HG02571 (cell line): ENCODE data around the gene ID3.

Experiments used
- ATAC-seq: cut with Tn5 transposase; IDR thresholded peaks from one replicate; pipeline ENCODE4 v1.9.1; 2021; ENCODE audit warnings: mild to moderate bottlenecking, moderate library complexity; ENCODE audit not compliant: unreplicated experiment

ID3 gene

DNA sequence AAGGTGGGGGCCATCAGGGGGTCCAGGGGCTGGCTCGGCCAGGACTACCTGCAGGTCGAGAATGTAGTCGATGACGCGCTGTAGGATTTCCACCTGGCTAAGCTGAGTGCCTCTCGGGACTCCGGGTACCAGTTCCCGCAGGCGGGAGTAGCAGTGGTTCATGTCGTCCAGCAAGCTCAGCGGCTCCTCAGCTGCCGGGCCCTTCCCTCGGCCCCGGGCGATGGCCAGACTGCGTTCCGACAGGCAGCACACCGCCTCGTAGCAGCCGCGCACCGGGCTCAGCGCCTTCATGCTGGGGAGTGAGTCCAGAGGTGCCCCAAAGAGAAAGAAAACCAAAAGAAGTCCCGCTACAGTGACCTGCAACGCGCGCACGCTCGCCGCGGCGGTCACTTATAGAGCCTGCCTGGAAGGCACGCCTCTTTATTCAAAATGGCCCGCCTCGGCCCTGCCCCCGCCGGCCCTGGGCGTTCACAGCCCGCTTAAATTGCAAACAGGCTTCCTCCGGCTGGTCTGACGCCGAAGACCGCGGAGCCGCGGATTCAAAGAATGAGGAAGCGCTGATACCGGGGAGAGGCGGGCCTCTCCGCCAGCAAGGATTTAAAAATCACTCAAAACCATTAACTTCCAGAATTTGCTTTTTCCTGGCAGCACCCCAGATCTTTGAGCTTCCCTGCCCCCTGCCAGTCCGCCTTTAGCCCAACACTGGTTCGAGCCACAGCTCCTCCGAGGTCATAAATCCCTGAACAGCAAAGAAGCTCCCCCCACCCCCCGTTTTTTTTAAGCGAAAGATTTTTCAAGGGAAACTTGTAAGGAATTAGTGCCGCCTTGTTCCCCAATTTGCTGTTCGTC, at the start of gene ID3:
TSS of gene ID3 (minus strand) at position 366 of the 849 bp plus-strand sequence. CDS start at position 291, 75 bp downstream.
- peak; percentile 63 for ATAC-seq

DNA sequence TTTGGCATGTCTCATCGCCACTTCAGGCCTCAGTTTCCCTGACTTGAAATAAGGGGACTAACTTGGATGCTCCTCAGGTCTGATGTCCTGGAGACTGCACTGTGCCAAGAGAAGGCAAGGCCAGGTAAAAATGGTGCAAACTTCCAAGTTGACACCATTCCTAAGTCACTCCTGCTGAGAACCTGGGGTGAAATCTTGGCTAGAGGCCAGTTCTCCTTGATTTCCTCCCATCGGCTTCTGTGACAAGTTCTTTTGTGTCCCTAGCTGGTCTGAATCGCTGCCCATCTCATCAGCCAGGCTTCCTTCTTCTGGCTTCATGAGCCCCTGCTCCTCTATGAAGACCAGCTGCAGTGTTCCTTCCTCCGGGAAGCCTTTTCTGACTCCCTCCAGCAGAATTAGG, 48.6 kb upstream of the ID3 start:
- ATAC-seq = no peak

DNA sequence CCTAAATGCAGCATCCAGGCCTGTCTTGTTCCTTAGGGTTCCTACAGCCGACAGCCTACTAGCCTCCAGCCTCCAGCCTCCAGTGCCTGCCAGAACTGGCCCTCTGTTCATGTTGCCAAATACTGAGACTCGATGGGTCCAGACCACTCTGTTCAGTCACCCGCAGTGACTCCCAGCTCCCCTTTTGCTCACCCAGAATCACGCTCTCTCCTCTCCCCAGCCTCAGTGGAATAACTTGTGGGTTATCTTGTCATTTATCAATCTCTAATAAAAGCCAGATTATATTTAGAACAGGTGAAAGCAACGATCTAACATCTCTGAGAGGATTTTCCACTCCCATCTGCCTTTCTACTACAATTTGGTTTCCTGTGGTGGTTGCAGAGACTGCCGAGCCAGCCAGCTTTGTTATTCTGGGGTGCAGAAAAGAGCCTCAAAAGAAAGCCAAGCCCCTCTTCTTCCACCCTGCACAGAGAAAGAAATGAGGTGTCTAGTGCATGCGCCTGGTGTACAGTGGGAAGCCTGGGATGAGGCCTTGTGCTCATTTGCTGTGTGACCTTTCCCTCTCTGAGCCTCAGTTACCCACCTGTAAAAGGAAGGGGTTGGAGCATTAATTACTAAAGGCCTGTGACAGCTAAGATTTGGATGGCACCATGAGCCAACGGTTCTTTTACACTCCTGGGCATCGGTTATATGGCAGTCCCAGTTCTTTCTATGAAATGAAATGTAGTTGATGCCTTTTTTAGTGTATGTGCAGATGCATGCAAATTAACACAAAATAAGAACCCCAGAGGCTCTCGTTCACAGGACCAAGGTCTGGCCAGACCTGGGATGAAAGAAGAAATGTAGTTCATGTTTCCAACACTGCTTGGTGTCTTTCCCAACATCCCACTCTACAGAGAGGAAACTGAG, 42.9 kb upstream of the ID3 start:
- ATAC-seq = no peak

DNA sequence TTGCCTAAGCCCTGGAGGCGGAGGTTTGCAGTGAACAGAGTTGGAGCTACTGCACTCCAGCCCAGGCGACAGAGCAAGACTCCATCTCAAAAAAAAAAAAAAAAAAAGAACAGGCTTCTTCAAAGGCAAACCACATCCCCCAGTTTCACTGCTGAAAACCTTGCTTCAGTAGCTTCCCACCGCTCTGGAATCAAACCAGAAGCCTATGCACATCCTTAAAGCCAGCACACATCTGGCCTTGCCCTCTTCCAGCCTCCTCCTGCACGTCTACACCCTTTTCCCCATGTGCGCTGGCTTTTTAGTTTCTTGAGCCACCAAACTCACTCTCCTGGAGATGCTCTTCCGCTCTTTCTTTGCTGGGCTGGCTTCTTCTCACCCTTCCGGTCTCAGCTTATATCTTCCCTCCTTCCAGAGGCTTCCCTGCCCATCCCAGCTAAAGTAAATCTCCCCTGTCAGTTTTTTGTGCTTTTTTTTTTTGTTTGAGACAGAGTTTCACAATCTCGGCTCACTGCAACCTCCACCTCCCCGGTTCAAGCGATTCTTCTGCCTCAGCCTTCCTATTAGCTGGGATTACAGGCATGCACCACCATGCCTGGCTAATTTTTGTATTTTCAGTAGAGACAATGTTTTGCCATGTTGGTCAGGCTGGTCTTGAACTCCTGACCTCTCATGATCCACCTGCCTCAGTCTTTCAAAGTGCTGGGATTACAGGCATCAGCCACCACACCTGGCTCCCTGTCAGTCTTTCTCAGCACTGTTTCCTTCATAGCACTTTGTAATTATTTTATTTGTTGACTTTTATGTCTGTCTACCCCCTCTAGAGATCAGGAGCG, 42.0 kb upstream of the ID3 start:
- no peak for ATAC-seq

DNA sequence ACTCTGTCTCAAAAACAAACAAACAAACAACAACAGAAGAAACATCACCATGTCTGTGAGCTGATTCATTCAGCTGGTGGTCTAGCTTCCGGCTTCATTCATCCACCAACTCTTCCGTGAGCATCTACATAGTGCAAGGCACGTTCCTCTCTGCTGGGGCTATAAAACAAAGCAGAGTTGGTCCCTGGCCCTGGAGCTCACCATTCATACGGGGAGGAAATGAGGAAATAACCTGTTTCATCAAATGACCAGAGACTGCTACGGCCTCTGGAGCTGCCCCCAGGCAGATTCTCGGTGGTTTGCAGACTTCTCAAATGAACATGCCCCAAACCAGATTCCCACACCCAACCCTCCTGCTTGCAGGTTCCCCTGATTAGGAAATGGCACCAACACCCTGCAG, 41.0 kb upstream of the ID3 start:
- no peak for ATAC-seq

- ATAC-seq = no peak
These were observed 39.8 kb upstream of the ID3 start for GRCh38 chr1:23599125-23599524.

DNA sequence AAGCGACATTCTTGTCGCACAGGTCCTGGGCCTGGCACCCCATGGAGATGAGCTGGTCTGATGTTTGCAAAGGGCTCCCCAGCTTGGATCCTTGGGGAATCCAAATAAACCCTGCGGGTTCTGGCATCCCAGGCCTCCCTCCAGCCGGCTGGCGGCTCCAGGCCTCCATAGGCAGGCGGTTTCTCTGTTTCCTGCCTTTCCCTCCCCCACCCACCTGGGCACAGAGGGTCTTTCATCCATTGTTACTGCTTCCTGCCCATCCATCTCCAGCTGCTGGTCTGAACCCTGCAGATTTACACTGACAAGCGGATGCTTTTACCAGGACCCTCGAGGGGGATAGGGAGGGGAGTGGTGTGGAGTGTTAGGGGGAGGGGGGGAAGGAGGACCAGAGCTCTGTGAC, 39.1 kb upstream of the ID3 start:
- no peak for ATAC-seq

DNA sequence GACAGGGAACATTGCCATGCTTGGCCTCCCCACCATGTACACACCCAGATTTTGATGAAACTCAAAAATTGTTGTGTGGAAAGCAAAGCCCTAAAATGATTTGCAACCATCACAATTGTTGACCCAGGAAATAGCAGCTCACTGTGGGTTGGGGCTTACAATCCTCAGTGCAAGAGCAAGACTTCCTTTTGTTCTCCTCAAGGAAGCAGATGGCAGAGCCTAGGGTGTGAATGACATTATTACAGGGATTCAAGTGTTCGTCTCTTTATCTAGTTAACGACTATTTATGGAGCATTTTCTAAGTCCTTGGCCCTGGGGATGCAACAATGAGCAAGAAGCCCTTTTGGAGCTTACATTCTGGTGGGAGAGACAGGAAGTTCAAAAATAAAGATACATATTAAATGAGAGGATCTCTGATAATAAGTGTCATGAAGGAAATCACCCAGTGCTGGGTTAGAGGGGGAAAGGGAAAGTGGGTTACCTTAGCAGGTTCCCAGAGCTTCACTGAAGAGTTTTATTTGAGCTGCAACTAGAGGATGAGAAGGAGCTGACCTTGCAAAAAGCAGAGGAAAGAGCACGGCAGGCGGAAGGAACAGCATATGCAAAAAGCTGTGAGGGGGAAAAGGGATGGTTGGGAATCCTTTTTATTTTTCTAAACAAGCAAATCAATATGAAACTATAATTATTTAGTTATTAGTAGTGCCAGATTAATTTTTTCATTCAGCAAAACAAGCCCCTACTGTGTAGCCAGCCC, 38.5 kb upstream of the ID3 start:
- ATAC-seq = no peak

GRCh38 chr1:23596382-23597358, 37.4 kb upstream of the ID3 start:
- ATAC-seq = no peak

DNA sequence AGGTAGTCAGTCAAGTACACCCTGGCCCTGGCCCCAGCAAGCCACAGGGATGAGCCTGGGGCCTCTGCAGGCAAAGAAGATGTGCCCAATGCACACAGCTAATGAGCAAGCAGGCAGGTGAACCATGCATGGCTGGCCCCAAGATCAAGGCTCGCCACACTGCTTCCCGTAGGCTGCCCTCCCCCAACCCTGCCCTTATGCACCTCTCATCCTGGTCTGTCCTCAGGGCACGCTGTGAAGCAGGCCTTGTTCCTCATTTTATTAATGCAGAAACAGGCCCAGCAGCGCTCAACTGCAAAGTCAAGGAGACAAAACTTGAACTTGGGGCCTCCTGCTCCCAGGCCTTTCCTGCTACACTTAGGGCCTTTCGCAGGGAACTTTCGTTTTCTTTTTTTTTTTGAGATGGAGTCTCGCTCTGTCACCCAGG, 35.6 kb upstream of the ID3 start:
- no peak for ATAC-seq

- ATAC-seq = no peak
These were observed 35.0 kb upstream of the ID3 start for GRCh38 chr1:23594149-23594907.

- no peak for ATAC-seq
These were observed 34.4 kb upstream of the ID3 start for GRCh38 chr1:23593556-23594148.

DNA sequence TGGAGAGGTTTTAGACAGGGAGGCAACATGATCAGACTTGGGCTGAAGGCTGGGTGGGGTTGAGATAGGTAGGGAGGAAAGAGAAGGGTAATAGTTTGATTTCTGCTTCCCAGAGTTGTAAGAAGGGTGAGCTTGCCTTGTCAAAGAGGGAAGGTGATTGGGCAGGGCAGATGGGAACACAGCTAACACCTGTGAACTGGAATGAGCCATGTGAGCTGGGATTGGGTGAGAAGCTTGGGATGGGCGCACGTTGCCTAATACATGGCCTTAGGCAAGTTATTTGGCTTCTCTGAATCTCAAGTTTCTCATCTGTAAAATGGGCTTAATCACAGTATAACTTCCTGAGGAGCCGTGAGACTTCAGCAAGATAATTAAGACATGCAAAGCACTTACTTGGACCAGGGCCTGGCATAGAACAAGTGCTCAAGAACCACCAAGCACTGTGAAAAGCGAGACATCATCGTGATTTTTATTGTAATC, 33.8 kb upstream of the ID3 start:
- no peak for ATAC-seq

GRCh38 chr1:23592209-23592892, 33.0 kb upstream of the ID3 start:
- no peak for ATAC-seq

DNA sequence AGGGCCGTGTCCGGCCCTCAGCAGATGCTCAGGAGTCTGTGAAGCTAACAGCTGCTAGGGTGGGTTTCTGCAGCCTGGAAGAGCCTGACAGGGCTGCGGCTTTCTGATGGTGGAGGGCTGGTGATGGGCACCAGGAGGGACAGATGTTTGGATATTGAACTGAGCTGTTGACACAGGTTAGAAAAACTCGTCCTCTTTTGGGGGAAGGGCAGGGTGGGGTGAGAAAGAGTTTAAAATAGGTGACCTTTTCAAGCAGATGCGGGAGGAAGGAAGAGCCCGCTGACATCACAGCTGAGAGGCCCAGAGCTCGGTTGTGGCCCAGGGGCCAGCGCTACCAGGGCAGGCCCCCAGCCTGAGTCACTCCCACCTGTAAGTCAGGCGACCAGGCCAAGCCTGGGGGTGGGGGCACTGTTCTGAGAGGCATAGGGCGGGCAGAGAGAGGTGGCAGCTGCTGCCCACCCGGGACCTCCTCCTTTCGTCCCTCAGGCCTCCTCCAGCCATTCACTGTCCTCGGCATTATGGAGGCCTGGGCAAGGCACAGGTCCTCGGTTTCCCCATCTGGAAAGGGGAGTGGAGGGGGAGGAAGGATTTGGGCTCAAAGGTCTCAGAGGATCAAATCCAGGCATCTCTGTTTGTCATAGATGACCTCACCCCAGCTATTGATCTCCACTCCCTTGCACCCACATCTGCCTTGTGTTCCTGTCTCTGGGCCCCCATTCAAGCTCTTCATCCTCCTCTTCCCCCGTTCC, 32.3 kb upstream of the ID3 start:
- no peak for ATAC-seq

DNA sequence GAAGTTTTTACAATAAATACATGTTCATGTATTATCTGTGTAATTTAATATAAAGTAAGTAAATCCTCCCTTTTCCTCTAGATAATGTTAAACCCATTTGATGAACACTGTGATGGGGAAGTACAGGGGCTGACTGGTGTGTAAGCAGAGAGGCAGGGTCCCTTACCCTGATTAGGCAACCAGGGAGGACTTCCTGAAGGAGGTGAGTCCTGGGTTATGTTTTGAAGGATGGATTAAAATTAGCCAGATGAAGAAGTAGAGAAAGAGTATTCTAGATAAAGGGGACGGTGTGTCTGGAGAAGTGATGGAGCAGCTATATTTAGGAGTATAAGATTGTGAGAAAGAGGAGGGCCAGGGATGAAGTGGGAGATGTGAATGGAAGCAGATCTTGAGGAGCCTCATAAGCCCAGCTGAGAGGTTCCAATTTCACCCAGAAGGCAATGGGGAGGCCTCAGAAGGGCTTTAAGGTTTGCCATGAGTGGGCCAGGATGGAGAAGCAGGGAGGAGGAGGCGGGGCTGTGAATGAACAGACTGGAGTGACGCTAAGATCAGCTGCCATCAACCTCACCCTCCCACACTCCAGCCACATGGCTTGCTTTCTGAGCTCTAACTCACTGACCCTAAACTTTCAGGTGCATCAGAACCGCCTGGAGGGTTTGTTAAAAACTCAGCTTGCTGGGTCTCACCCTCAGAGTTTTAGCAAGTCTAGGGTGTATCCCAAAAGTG, 30.9 kb upstream of the ID3 start:
- ATAC-seq = no peak
